Measurements from ENCODE around the gene EXOC3L1.
A peak's percentile ranks its signal among the peaks of the same experiment; 100 is the strongest.

The EXOC3L1 gene

GRCh38 chr16:67184995-67185650 lies 4.8 kb downstream of the EXOC3L1 start:
- Histone ChIP-seq H3K4me1 (ENCODE audit: control insufficient read depth in 1 of 2, insufficient read depth in 2 of 2, low read length in 2 of 2) (peaks cover 9 to 32% of the 10 kb centered on the region in 2 donors), H3K27ac (ENCODE audit: low read length) (no peak overlapping the region)

DNA sequence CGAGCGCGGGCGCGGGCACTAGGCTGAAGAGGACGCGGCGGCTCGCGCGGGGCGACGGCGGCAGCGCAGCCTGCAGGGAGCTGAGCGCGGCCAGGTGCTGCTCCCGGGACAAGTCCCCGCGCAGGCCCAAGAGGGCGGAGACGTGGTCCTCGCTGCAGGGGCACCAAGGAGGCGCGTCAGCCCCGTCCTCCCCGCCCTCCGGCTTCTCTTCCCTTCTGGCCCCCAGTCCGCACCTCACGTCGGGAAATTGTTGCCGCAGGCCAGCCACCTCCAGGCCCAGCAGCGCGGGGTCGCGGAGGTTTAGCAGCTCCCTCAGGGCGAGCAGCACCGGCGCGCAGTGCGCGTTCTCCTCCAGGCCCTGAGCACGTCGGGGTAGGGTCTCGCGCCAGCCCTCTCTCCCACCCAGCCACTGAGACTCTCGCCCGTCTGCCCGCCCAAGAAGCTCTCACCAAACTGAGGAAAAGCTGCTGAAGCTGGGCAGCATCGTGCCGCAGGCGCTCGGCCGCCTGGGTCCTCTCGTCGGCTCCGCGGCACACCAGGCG lies 5.4 kb downstream of the EXOC3L1 start:
- Histone ChIP-seq H3K4me3 (ENCODE audit: low read depth in 1 of 2, low read length in 2 of 2) (peak overlapping the region; percentile 53 to 85), H3K36me3 (ENCODE audit: control insufficient read depth in 1 of 2, insufficient read depth in 2 of 2, low read length in 2 of 2) (no peaks in the 10 kb centered on the region), H3K9me3 (ENCODE audit: control insufficient read depth in 1 of 2, low read length in 2 of 2) (no peaks in the 10 kb centered on the region), H3K27ac (ENCODE audit: low read length) (no peak overlapping the region), H3K27me3 (ENCODE audit: low read depth, low read length) (no peaks in the 10 kb centered on the region), H3K4me1 (ENCODE audit: control insufficient read depth in 1 of 2, insufficient read depth in 2 of 2, low read length in 2 of 2) (peaks cover 9 to 32% of the 10 kb centered on the region in 2 donors)

More at GRCh38 chr16:67184995-67185650, 4.8 kb downstream of the EXOC3L1 start:
- Histone ChIP-seq H3K9me3 (ENCODE audit: control insufficient read depth in 1 of 2, low read length in 2 of 2) (no peaks in the 10 kb centered on the region), H3K4me3 (ENCODE audit: low read depth in 1 of 2, low read length in 2 of 2) (peak overlapping the region in 1 of 2 donors; percentile 85), H3K27me3 (ENCODE audit: low read depth, low read length) (no peaks in the 10 kb centered on the region), H3K36me3 (ENCODE audit: control insufficient read depth in 1 of 2, insufficient read depth in 2 of 2, low read length in 2 of 2) (no peaks in the 10 kb centered on the region)

DNA sequence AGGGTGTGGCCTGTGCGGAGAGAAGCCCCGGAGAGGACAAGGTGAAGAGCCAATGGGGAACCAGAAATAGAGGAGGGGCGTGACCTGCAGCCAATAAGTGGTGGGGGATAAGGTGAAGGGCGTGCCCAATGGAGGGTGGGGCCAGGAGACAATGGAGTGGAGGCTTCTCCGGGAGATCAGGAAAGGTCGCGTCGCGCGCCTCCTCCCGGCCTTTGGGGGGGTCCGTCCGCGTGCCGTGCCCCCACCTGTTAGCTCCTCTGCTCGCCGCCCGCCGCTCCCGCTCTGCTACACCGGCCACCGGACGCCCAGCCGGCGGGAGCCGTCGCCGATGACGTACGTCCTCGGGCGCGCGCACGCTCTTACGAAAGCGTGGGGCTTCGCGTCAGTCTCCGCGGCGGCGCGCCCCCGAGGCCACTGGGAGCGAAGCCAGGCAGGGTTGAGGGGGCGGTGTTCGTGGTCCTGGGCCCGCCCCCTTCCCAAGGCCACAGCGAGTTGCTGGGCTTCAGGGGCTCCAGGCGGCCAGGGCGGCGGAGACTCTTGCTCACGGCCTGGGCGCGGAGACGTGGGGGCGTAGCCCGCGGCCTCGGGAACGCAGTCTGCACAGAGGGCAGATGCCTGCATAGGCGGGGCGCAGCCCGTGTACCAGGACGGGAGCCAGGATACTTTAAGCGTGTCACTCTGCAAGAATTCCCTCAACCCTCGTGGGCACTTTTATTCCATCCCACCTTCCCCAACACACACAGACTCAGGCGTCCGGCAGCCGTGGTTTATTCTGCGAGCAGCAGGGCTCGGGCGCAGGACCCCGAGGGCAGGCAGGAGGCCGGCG lies 6.1 kb downstream of the EXOC3L1 start, which contains the start of gene MATCAP1:
TSS of gene MATCAP1 (minus strand) at position 337 of the 826 bp plus-strand sequence. CDS start 3,353 bp downstream, outside the sequence.
- no peaks in the 10 kb centered on the region for H3K9me3 ChIP-seq (ENCODE audit: control insufficient read depth in 1 of 2, low read length in 2 of 2)
- H3K36me3 ChIP-seq (ENCODE audit: control insufficient read depth in 1 of 2, insufficient read depth in 2 of 2, low read length in 2 of 2): no peaks in the 10 kb centered on the region
- H3K27ac ChIP-seq (ENCODE audit: low read length): peak within 1 kb of the TSS; percentile 79
- H3K4me1 ChIP-seq (ENCODE audit: control insufficient read depth in 1 of 2, insufficient read depth in 2 of 2, low read length in 2 of 2): peaks cover 9 to 32% of the 10 kb centered on the region in 2 donors
- no peaks in the 10 kb centered on the region for H3K27me3 ChIP-seq (ENCODE audit: low read depth, low read length)
- H3K4me3 ChIP-seq (ENCODE audit: low read depth in 1 of 2, low read length in 2 of 2): peak within 1 kb of the TSS; percentile 53 to 85

DNA sequence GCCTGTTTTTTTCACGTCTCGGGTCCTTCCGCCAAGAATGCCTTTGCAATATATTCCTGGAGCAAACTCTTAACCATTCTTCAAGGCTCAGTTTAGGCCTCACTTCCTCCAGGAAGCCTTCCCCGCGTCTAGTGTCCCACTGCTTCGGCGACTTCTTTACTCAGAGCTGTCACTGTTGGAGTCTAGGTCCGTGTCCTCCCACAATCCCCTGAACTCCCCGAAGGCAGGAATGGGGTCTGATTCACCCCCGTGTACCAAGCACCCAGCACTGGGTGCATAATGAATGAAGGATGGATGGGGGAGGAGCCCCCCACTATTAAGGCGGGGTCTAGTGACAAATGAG lies 6.7 kb downstream of the EXOC3L1 start:
- no peaks in the 10 kb centered on the region for H3K9me3 ChIP-seq (ENCODE audit: control insufficient read depth in 1 of 2, low read length in 2 of 2)
- H3K4me1 ChIP-seq (ENCODE audit: control insufficient read depth in 1 of 2, insufficient read depth in 2 of 2, low read length in 2 of 2): peaks cover 9 to 38% of the 10 kb centered on the region in 2 donors
- H3K36me3 ChIP-seq (ENCODE audit: control insufficient read depth in 1 of 2, insufficient read depth in 2 of 2, low read length in 2 of 2): no peaks in the 10 kb centered on the region
- peak overlapping the region; percentile 53 to 85 for H3K4me3 ChIP-seq (ENCODE audit: low read depth in 1 of 2, low read length in 2 of 2)
- no peaks in the 10 kb centered on the region for H3K27me3 ChIP-seq (ENCODE audit: low read depth, low read length)
- peak overlapping the region; percentile 79 for H3K27ac ChIP-seq (ENCODE audit: low read length)

DNA sequence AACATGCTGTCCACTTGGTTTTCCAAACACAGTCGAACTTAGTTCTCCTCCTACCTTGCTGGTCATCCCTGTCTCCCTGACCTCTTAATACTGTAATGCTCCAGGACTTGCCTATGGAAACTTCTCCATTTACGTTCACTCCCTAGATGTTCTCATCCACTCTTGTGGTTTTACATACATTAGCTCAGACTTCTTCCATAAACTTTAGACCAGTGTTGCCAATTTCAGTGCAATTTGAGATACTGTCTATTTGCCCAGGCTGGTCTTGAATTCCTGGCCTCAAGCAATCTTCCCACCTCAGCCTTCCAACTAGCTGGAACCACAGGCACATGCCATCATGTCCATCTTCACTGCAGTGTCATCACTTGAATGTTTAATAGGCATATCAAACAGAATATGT lies 7.6 kb downstream of the EXOC3L1 start:
- Histone ChIP-seq H3K9me3 (ENCODE audit: control insufficient read depth in 1 of 2, low read length in 2 of 2) (no peaks in the 10 kb centered on the region), H3K27ac (ENCODE audit: low read length) (no peak overlapping the region), H3K36me3 (ENCODE audit: control insufficient read depth in 1 of 2, insufficient read depth in 2 of 2, low read length in 2 of 2) (no peaks in the 10 kb centered on the region), H3K4me3 (ENCODE audit: low read depth in 1 of 2, low read length in 2 of 2) (no peak overlapping the region), H3K4me1 (ENCODE audit: control insufficient read depth in 1 of 2, insufficient read depth in 2 of 2, low read length in 2 of 2) (peaks cover 9 to 47% of the 10 kb centered on the region in 2 donors), H3K27me3 (ENCODE audit: low read depth, low read length) (no peaks in the 10 kb centered on the region)

- Histone ChIP-seq H3K4me3 (ENCODE audit: low read depth in 1 of 2, low read length in 2 of 2) (no peak overlapping the region), H3K27me3 (ENCODE audit: low read depth, low read length) (no peaks in the 10 kb centered on the region), H3K4me1 (ENCODE audit: control insufficient read depth in 1 of 2, insufficient read depth in 2 of 2, low read length in 2 of 2) (peaks cover 9 to 47% of the 10 kb centered on the region in 2 donors), H3K9me3 (ENCODE audit: control insufficient read depth in 1 of 2, low read length in 2 of 2) (no peaks in the 10 kb centered on the region), H3K27ac (ENCODE audit: low read length) (no peak overlapping the region), H3K36me3 (ENCODE audit: control insufficient read depth in 1 of 2, insufficient read depth in 2 of 2, low read length in 2 of 2) (no peaks in the 10 kb centered on the region)
Observed at GRCh38 chr16:67181346-67181745, 8.6 kb downstream of the EXOC3L1 start.

- Histone ChIP-seq H3K27me3 (ENCODE audit: low read depth, low read length) (no peaks in the 10 kb centered on the region), H3K4me1 (ENCODE audit: control insufficient read depth in 1 of 2, insufficient read depth in 2 of 2, low read length in 2 of 2) (peaks cover 9 to 39% of the 10 kb centered on the region in 2 donors), H3K9me3 (ENCODE audit: control insufficient read depth in 1 of 2, low read length in 2 of 2) (no peaks in the 10 kb centered on the region), H3K36me3 (ENCODE audit: control insufficient read depth in 1 of 2, insufficient read depth in 2 of 2, low read length in 2 of 2) (no peaks in the 10 kb centered on the region), H3K27ac (ENCODE audit: low read length) (no peak overlapping the region), H3K4me3 (ENCODE audit: low read depth in 1 of 2, low read length in 2 of 2) (no peak overlapping the region)
Observed at GRCh38 chr16:67180166-67180565, 9.8 kb downstream of the EXOC3L1 start.

DNA sequence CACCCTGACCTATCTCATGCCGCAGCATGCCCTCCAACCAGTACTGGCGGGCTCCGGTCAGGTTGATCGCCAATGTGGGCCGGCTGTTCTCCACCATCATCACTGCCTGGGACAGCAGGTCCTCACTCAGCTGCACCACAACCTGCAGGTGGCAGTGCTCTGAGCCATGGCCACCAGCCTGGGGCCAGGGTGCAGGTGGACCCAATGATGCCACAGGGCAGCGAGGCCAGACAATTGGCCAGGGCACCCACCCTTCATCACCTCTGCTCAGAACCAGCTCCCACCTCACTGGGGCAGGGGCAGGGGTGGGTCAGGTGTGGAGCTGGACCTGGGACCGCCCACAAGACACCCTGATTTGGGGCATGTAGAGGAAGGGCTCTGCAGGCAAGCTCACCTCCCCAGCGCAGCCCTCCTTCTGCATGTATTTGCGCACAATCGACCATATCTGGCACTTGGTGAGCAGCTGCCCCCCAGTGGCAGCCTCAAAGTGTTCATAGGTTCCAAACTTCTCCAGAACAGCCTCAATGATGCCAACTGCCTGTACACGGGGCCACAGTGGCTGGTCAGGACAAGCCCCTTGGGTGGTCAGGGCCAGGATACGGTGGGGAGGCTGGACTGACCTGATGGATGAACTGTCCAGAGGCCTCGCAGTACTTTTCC lies 10.4 kb downstream of the EXOC3L1 start:
- Histone ChIP-seq H3K4me3 (ENCODE audit: low read depth in 1 of 2, low read length in 2 of 2) (no peak overlapping the region), H3K27ac (ENCODE audit: low read length) (no peak overlapping the region), H3K9me3 (ENCODE audit: control insufficient read depth in 1 of 2, low read length in 2 of 2) (no peaks in the 10 kb centered on the region), H3K4me1 (ENCODE audit: control insufficient read depth in 1 of 2, insufficient read depth in 2 of 2, low read length in 2 of 2) (peaks cover 9 to 37% of the 10 kb centered on the region in 2 donors), H3K27me3 (ENCODE audit: low read depth, low read length) (no peaks in the 10 kb centered on the region), H3K36me3 (ENCODE audit: control insufficient read depth in 1 of 2, insufficient read depth in 2 of 2, low read length in 2 of 2) (no peaks in the 10 kb centered on the region)

DNA sequence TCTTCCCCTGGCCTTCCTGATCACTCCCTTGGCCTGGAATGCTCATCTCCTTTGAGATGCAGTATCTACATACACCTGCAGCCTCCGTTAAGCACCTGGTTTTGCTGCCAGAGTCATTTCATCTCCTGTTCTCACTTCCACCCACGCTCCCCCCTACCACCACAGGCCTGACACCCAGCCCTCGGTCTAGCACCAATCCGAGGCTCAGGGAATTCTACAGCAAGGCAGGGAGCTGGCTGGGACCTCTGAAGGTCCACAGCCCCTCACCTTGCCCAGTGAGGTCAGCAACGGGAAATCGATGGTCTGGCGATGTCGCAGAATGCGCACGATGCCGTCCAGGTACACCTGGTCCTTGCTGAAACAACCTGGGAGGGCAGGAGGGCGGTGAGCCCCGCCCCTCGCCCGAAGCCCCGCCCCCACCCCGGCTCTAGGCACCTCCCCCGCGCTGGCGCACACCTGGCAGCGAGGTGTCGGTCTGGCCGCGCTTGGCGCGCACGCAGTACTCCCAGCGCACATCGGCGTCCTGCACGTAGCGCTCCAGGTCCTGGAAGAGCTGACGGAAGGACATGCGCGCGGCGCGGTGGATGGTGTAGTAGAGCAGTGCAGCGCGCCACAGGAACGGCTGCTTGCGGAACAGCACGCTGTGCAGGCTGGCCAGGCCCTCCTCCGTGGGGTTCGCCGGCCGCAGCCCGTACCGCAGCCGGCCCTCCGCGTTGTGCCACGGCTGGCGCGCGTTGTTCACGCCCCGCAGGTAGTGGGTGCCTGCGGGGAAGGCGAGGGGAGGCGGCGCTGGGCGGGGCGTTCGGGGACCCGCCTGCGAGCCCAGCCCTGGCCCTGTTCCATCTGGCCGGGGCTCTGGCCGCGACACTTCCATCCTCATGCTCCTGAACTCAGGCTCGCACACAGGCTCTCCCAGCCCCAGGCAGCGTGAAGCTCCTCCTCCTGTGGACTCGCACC lies 11.9 kb downstream of the EXOC3L1 start:
- no peaks in the 10 kb centered on the region for H3K36me3 ChIP-seq (ENCODE audit: control insufficient read depth in 1 of 2, insufficient read depth in 2 of 2, low read length in 2 of 2)
- no peaks in the 10 kb centered on the region for H3K9me3 ChIP-seq (ENCODE audit: control insufficient read depth in 1 of 2, low read length in 2 of 2)
- H3K4me1 ChIP-seq (ENCODE audit: control insufficient read depth in 1 of 2, insufficient read depth in 2 of 2, low read length in 2 of 2): peaks cover 16 to 43% of the 10 kb centered on the region in 2 donors
- H3K27ac ChIP-seq (ENCODE audit: low read length): no peak overlapping the region
- peak overlapping the region; percentile 21 to 66 for H3K4me3 ChIP-seq (ENCODE audit: low read depth in 1 of 2, low read length in 2 of 2)
- no peaks in the 10 kb centered on the region for H3K27me3 ChIP-seq (ENCODE audit: low read depth, low read length)

DNA sequence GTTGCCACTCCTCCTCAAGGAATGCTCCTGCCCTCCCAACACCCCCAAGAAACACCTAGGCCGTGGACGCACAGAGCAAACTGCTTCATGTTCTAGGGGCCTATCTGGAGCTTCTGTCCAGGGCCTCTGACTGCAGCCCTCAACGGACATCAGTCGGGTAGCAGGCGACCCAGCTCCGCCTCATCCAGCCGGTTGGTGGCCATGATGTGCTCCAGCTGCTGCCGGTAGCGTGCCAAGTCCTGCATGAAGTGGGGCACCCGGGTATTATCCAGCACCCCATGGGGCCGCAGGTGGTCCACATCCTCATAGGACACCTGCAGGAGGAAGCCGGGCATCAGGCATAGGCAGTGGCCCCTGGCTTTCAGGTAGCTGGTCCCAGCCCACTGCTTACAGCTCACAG lies 13.3 kb downstream of the EXOC3L1 start:
- Histone ChIP-seq H3K9me3 (ENCODE audit: control insufficient read depth in 1 of 2, low read length in 2 of 2) (no peaks in the 10 kb centered on the region), H3K36me3 (ENCODE audit: control insufficient read depth in 1 of 2, insufficient read depth in 2 of 2, low read length in 2 of 2) (no peaks in the 10 kb centered on the region), H3K4me3 (ENCODE audit: low read depth in 1 of 2, low read length in 2 of 2) (no peak overlapping the region), H3K4me1 (ENCODE audit: control insufficient read depth in 1 of 2, insufficient read depth in 2 of 2, low read length in 2 of 2) (peaks cover 8 to 38% of the 10 kb centered on the region in 2 donors), H3K27me3 (ENCODE audit: low read depth, low read length) (no peaks in the 10 kb centered on the region), H3K27ac (ENCODE audit: low read length) (no peak overlapping the region)

All from muscle layer of duodenum (tissue), 2 donors.